Neural progenitor cell (in vitro differentiated cells): ENCODE results near the gene IL17D. TPM values are rescaled to one million over a fixed set of nuclear protein-coding genes. Genes with fewer than 3 reads are reported as not detected.

Experiments
- DNase-seq: peaks from one replicate; pipeline ENCODE4 v3.0.0-alpha.2; 2016; ENCODE audit warnings: low spot score
- H2AFZ ChIP-seq: fragments of 200-600 bp; sonication (generic); replicated peaks from 2 replicates; pipeline ENCODE4 v1.6.1; 2016; ENCODE audit warnings: antibody characterized with exemption
- H3F3A ChIP-seq: fragments of 200-600 bp; sonication (generic); 2 replicates; pipeline ENCODE4 v1.6.1; 2016; ENCODE audit warnings: antibody characterized with exemption, low read depth
- H3K27ac ChIP-seq: fragments of 200-600 bp; sonication (generic); 2 replicates; pipeline ENCODE4 v1.5.1; 2016; ENCODE audit warnings: mild to moderate bottlenecking
- H3K27me3 ChIP-seq: fragments of 200-600 bp; sonication (generic); 2 replicates; pipeline ENCODE4 v1.6.1; 2016; ENCODE audit warnings: mild to moderate bottlenecking, moderate library complexity
- H3K36me3 ChIP-seq: fragments of 200-600 bp; sonication (generic); 2 replicates; pipeline ENCODE4 v1.5.1; 2016
- H3K4me1 ChIP-seq: fragments of 200-600 bp; sonication (generic); 2 replicates; pipeline ENCODE4 v1.6.1; 2016; ENCODE audit warnings: mixed run types
- H3K4me2 ChIP-seq: fragments of 200-600 bp; sonication (generic); 2 replicates; pipeline ENCODE4 v1.6.1; 2016
- H3K4me3 ChIP-seq: fragments of 200-600 bp; sonication (generic); 2 replicates; pipeline ENCODE4 v1.5.1; 2016
- H3K79me2 ChIP-seq: fragments of 200-600 bp; sonication (generic); 2 replicates; pipeline ENCODE4 v1.6.1; 2016; ENCODE audit warnings: low read depth
- H3K9ac ChIP-seq: fragments of 200-600 bp; sonication (generic); 2 replicates; pipeline ENCODE4 v1.6.1; 2016
- H3K9me3 ChIP-seq: fragments of 200-600 bp; sonication (generic); 2 replicates; pipeline ENCODE4 v1.5.1; 2016; ENCODE audit warnings: low read depth
- H4K20me1 ChIP-seq: fragments of 200-600 bp; sonication (generic); 2 replicates; pipeline ENCODE4 v1.6.1; 2016; ENCODE audit warnings: low read depth
- H3K27ac Mint-ChIP-seq: 3 replicates; pipeline ENCODE4 v1.8.0; 2021; ENCODE audit warnings: mixed read lengths
- H3K27me3 Mint-ChIP-seq: 2 replicates; pipeline ENCODE4 v1.8.0; 2022; ENCODE audit warnings: low read depth, mild to moderate bottlenecking, inconsistent platforms, moderate library complexity, mixed read lengths; ENCODE audit not compliant: insufficient read depth
- H3K36me3 Mint-ChIP-seq: 3 replicates; pipeline ENCODE4 v1.8.0; 2021; ENCODE audit warnings: mixed read lengths
- H3K4me1 Mint-ChIP-seq: 3 replicates; pipeline ENCODE4 v1.8.0; 2021; ENCODE audit warnings: mixed read lengths
- H3K4me3 Mint-ChIP-seq: 3 replicates; pipeline ENCODE4 v1.8.0; 2021; ENCODE audit warnings: mild to moderate bottlenecking, moderate library complexity, mixed read lengths
- H3K9me3 Mint-ChIP-seq: 3 replicates; pipeline ENCODE4 v1.8.0; 2020; ENCODE audit warnings: mixed read lengths
- EZH2 ChIP-seq: fragments of 200-600 bp; sonication (generic); IDR thresholded peaks from 2 replicates; pipeline ENCODE4 v1.6.1; 2017; ENCODE audit warnings: antibody characterized with exemption, mild to moderate bottlenecking, moderate library complexity
- EZH2phosphoT487 ChIP-seq: fragments of 200-600 bp; sonication (generic); IDR thresholded peaks from 2 replicates; pipeline ENCODE4 v1.6.1; 2017; ENCODE audit warnings: antibody characterized with exemption
- total RNA-seq: library from RNA; depleted of rRNA; stranded (reverse); fragments of >200 nt; gene quantifications from 2 replicates; pipeline ENCODE4 v1.2.3, GENCODE V29; 2015; ENCODE audit warnings: low replicate concordance
- TF ChIP-seq, protein P1 (sequence below): fragments of 200-600 bp; sonication (generic); IDR thresholded peaks from 2 replicates; pipeline ENCODE4 v1.5.1; 2017; ENCODE audit warnings: antibody characterized with exemption, mild to moderate bottlenecking

The IL17D gene
- total RNA-seq, 1 donor from 2014 or later, result 1.4 TPM

GRCh38 chr13:20706661-20707060 is 3.2 kb downstream of the IL17D start:
- TF ChIP-seq, protein P1, sequence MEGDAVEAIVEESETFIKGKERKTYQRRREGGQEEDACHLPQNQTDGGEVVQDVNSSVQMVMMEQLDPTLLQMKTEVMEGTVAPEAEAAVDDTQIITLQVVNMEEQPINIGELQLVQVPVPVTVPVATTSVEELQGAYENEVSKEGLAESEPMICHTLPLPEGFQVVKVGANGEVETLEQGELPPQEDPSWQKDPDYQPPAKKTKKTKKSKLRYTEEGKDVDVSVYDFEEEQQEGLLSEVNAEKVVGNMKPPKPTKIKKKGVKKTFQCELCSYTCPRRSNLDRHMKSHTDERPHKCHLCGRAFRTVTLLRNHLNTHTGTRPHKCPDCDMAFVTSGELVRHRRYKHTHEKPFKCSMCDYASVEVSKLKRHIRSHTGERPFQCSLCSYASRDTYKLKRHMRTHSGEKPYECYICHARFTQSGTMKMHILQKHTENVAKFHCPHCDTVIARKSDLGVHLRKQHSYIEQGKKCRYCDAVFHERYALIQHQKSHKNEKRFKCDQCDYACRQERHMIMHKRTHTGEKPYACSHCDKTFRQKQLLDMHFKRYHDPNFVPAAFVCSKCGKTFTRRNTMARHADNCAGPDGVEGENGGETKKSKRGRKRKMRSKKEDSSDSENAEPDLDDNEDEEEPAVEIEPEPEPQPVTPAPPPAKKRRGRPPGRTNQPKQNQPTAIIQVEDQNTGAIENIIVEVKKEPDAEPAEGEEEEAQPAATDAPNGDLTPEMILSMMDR, result no peak
- no peak for TF ChIP-seq EZH2
- TF ChIP-seq EZH2phosphoT487, result no peak
- peaks cover 11% of the 10 kb centered on the region for H3K4me1 Mint-ChIP-seq

DNA sequence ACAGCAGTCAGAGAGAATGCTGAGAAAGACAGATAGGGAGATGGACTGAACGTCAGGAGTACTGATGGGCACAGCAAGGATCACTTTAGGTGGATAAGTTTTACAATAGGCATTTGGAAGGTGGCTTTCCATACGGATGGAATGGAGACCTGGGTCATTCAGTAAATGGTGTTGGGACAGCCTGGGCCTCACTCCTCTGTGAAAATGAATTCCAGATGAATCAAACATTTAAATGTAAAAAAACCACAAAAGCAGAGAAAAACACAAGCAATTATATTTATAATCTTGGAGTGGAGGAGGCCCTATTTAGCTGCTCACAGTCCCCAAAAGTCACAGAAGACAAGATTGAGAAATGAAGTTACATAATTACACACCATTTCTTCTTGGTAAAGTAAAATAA is 4.7 kb downstream of the IL17D start:
- Histone ChIP-seq H3K4me2 (no peak overlapping the region), H3K4me3 (no peak overlapping the region), H3K9me3 (no peaks in the 10 kb centered on the region), H3K27ac (no peak overlapping the region), H3K4me1 (peaks cover 14% of the 10 kb centered on the region), H2AFZ (no peak overlapping the region), H3K36me3 (no peaks in the 10 kb centered on the region), H3K79me2 (no peaks in the 10 kb centered on the region), H4K20me1 (no peaks in the 10 kb centered on the region), H3K27me3 (peaks cover 15% of the 10 kb centered on the region), H3K9ac (no peak overlapping the region), H3F3A (peaks cover 17% of the 10 kb centered on the region)
- no peak for DNase-seq
- Mint-ChIP-seq H3K4me3 (no peak overlapping the region), H3K36me3 (no peaks in the 10 kb centered on the region), H3K27me3 (peaks cover 17% of the 10 kb centered on the region), H3K4me1 (peaks cover 18% of the 10 kb centered on the region), H3K9me3 (no peaks in the 10 kb centered on the region), H3K27ac (no peak overlapping the region)
- no peak for TF ChIP-seq EZH2phosphoT487
- TF ChIP-seq, protein P1, result no peak
- TF ChIP-seq EZH2, result no peak

More at GRCh38 chr13:20706661-20707060, 3.2 kb downstream of the IL17D start:
- no peaks in the 10 kb centered on the region for H3K36me3 ChIP-seq
- no peak overlapping the region for H3K27ac ChIP-seq
- DNase-seq, result no peak
- H3K4me1 ChIP-seq, result peaks cover 19% of the 10 kb centered on the region
- Mint-ChIP-seq H3K4me3 (peak overlapping the region; percentile 60), H3K9me3 (no peaks in the 10 kb centered on the region), H3K27ac (no peak overlapping the region), H3K36me3 (no peaks in the 10 kb centered on the region), H3K27me3 (peaks cover 25% of the 10 kb centered on the region)
- H3K9me3 ChIP-seq, result no peaks in the 10 kb centered on the region
- H3K79me2 ChIP-seq, result no peaks in the 10 kb centered on the region
- H4K20me1 ChIP-seq, result peaks cover 12% of the 10 kb centered on the region
- peaks cover 31% of the 10 kb centered on the region for H3K27me3 ChIP-seq
- no peak overlapping the region for H3K4me3 ChIP-seq
- H3K4me2 ChIP-seq, result no peak overlapping the region
- H3F3A ChIP-seq, result peaks cover 16% of the 10 kb centered on the region
- H2AFZ ChIP-seq, result no peak overlapping the region
- no peak overlapping the region for H3K9ac ChIP-seq

DNA sequence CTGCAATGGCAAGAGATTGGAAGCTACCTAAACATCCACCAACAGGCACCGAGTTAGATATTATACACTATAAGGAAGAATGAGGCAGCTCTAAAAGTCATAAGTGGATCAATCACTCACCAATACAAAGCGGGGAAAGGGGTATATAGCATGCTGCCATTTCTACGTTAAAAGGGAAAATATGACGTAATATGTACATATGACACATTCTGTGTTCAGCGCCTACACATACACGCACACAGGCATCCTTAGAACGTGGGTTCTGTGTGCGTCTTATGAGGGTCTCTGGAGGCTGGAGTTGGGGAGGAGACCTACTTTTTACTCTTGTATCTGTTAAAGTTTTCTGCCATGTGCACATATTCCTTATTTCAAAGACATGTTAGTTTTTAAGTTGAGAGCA is 5.9 kb downstream of the IL17D start:
- H4K20me1 ChIP-seq, result no peaks in the 10 kb centered on the region
- TF ChIP-seq EZH2, result no peak
- no peak for TF ChIP-seq EZH2phosphoT487
- H3K9ac ChIP-seq, result no peak overlapping the region
- H3K4me3 ChIP-seq, result no peak overlapping the region
- no peaks in the 10 kb centered on the region for H3K79me2 ChIP-seq
- no peak overlapping the region for H3K27ac ChIP-seq
- no peak overlapping the region for H3K4me2 ChIP-seq
- DNase-seq, result no peak
- Mint-ChIP-seq H3K4me3 (no peak overlapping the region), H3K27me3 (peaks cover 18% of the 10 kb centered on the region), H3K9me3 (no peaks in the 10 kb centered on the region), H3K27ac (no peak overlapping the region), H3K36me3 (no peaks in the 10 kb centered on the region), H3K4me1 (peaks cover 29% of the 10 kb centered on the region)
- no peaks in the 10 kb centered on the region for H3K36me3 ChIP-seq
- peaks cover 23% of the 10 kb centered on the region for H3K4me1 ChIP-seq
- peaks cover 17% of the 10 kb centered on the region for H3F3A ChIP-seq
- no peak overlapping the region for H2AFZ ChIP-seq
- H3K9me3 ChIP-seq, result no peaks in the 10 kb centered on the region
- H3K27me3 ChIP-seq, result peaks cover 13% of the 10 kb centered on the region

DNA sequence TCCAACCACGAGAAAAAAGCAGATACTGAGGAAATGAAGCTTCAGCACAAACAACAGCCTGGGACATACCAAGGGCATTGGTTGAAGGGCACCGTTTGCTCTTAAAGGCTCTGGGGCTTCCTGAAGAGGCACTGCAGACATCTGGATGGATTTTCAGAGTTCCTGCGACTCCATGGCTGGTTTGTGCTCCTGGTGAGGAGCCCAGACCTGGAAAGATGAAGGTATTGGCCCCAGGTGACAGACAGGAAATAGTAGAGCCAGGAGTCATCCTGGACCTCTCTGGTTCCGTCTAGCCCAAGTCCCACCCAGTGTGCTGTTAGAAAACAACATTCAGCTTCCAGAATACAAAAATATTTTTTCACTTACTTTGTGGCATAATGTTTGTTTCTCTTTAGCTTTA is 6.3 kb downstream of the IL17D start:
- H3F3A ChIP-seq, result peaks cover 13% of the 10 kb centered on the region
- no peaks in the 10 kb centered on the region for H3K79me2 ChIP-seq
- no peak overlapping the region for H3K9ac ChIP-seq
- peaks cover 10% of the 10 kb centered on the region for H3K27me3 ChIP-seq
- no peak overlapping the region for H2AFZ ChIP-seq
- H3K36me3 ChIP-seq, result no peaks in the 10 kb centered on the region
- Mint-ChIP-seq H3K27ac (no peak overlapping the region), H3K9me3 (no peaks in the 10 kb centered on the region), H3K36me3 (no peaks in the 10 kb centered on the region), H3K4me1 (peaks cover 27% of the 10 kb centered on the region), H3K4me3 (no peak overlapping the region), H3K27me3 (peaks cover 20% of the 10 kb centered on the region)
- no peak overlapping the region for H3K4me2 ChIP-seq
- no peaks in the 10 kb centered on the region for H4K20me1 ChIP-seq
- no peak overlapping the region for H3K4me3 ChIP-seq
- no peaks in the 10 kb centered on the region for H3K9me3 ChIP-seq
- DNase-seq, result no peak
- no peak for TF ChIP-seq EZH2phosphoT487
- TF ChIP-seq, protein P1, result no peak
- TF ChIP-seq EZH2, result no peak
- peaks cover 23% of the 10 kb centered on the region for H3K4me1 ChIP-seq
- H3K27ac ChIP-seq, result no peak overlapping the region
